K562 (cell line): Measurements from ENCODE around the gene N4BP3. TPM values are rescaled to one million over a fixed set of nuclear protein-coding genes. Genes with fewer than 3 reads are reported as not detected.

ENCODE experiments used
- CAMTA2 ChIP-seq: fragments of 250-450 bp; sonication (Bioruptor Pico); conservative IDR thresholded peaks from 2 replicates; pipeline ENCODE4 v1.5.1; 2022
- CBX3 ChIP-seq, 2 experiments: IDR thresholded peaks; 1 replicate in 1 of 2; 2 replicates in 1 of 2; pipeline ENCODE4 v1.6.1; 2012; ENCODE audit warnings: inconsistent platforms in 2 of 2, low read length in 2 of 2, borderline replicate concordance in 1 of 2, control low read depth in 1 of 2
- EZH2 ChIP-seq: IDR thresholded peaks from 2 replicates; pipeline ENCODE4 v1.6.1; 2012; ENCODE audit warnings: low read depth, mild to moderate bottlenecking, inconsistent platforms, low read length, borderline replicate concordance
- FUS ChIP-seq: fragments of 200-400 bp; formaldehyde crosslinking; optimal IDR thresholded peaks from 2 replicates; pipeline ENCODE3; 2017; ENCODE audit warnings: low read depth, low read length
- GATA2 ChIP-seq: sonication (generic); formaldehyde crosslinking; IDR thresholded peaks from 2 replicates; pipeline ENCODE4 v1.4.0; 2020; ENCODE audit warnings: mild to moderate bottlenecking, missing genetic modification reagents
- HMG20A ChIP-seq: fragments of 450-650 bp; formaldehyde crosslinking; conservative IDR thresholded peaks from 2 replicates; pipeline ENCODE4 v1.4.0; 2020; ENCODE audit warnings: mild to moderate bottlenecking, mixed read lengths
- HMG20B ChIP-seq: fragments of 250-450 bp; sonication (Bioruptor Pico); IDR thresholded peaks from 2 replicates; pipeline ENCODE4 v1.5.0; 2021; ENCODE audit warnings: mild to moderate bottlenecking
- HNRNPH1 ChIP-seq: fragments of 200-400 bp; formaldehyde crosslinking; optimal IDR thresholded peaks from 2 replicates; pipeline ENCODE3; 2017; ENCODE audit warnings: low read depth, mild to moderate bottlenecking, low read length, moderate library complexity
- MTF1 ChIP-seq: fragments of 250-450 bp; sonication (Bioruptor Pico); IDR thresholded peaks from 2 replicates; pipeline ENCODE4 v1.9.0; 2021; ENCODE audit warnings: moderate library complexity, mild to moderate bottlenecking, inconsistent platforms, borderline replicate concordance
- PTRF ChIP-seq: fragments of 450-650 bp; IDR thresholded peaks from 2 replicates; pipeline ENCODE4 v1.6.1; 2016; ENCODE audit warnings: mild to moderate bottlenecking, missing genetic modification characterization, missing compliant biosample characterization
- SAFB ChIP-seq: fragments of 200-400 bp; formaldehyde crosslinking; IDR thresholded peaks from 2 replicates; pipeline ENCODE4 v1.6.1; 2017; ENCODE audit warnings: low read depth, low read length, borderline replicate concordance
- SP2 ChIP-seq: IDR thresholded peaks from 2 replicates; pipeline ENCODE4 v1.6.1; 2011; ENCODE audit warnings: mild to moderate bottlenecking, low read depth, low read length, moderate library complexity; ENCODE audit not compliant: poor library complexity, severe bottlenecking; ENCODE audit errors: extremely low read depth
- TCFL5 ChIP-seq: fragments of 250-450 bp; sonication (Bioruptor Pico); conservative IDR thresholded peaks from 2 replicates; pipeline ENCODE4 v1.6.1; 2021; ENCODE audit warnings: mild to moderate bottlenecking, moderate library complexity, matching md5 sums
- polyA plus RNA-seq, 8 experiments: library from polyadenylated mRNA; depleted of rRNA in 4 of 8; stranded (reverse) in 5 of 8; unstranded in 3 of 8; fragments of >200 nt; fragmentation: Nextera tagmentation in 2 of 8; fragmentation: Illumina TruSeq in 1 of 8; extraction: Ambion mirVana in 2 of 8; extraction: Trizol in 1 of 8; gene quantifications; 2 replicates each; pipeline versions ENCODE4 v1.2.1 to v1.2.3, GENCODE V29; 2011 to 2014; ENCODE audit warnings: inconsistent platforms in 1 of 8, missing spikeins in 1 of 8
- total RNA-seq, 7 experiments: library from RNA; depleted of rRNA in 6 of 7; stranded (reverse); fragments of >200 nt in 6 of 7; fragmentation: Illumina TruSeq in 2 of 7; extraction: Trizol in 2 of 7; gene quantifications; 2 replicates each; pipeline versions ENCODE4 v1.2.1 to v1.2.3, GENCODE V29; 2011 to 2021; ENCODE audit warnings: low replicate concordance in 1 of 7
- TF ChIP-seq, protein P1 (sequence below): fragments of 450-650 bp; IDR thresholded peaks from 2 replicates; pipeline ENCODE4 v1.6.1; 2017; ENCODE audit warnings: mild to moderate bottlenecking, moderate library complexity
- TF ChIP-seq, protein P2 (sequence below): fragments of 450-650 bp; IDR thresholded peaks from 2 replicates; pipeline ENCODE4 v1.6.1; 2017; ENCODE audit warnings: antibody characterized with exemption, mild to moderate bottlenecking
- TF ChIP-seq, protein P3 (sequence below): sonication (generic); formaldehyde crosslinking; IDR thresholded peaks from 2 replicates; pipeline ENCODE4 v1.8.0; 2023; ENCODE audit warnings: mild to moderate bottlenecking, missing genetic modification reagents
- TF ChIP-seq, protein P4 (sequence below): sonication (generic); formaldehyde crosslinking; IDR thresholded peaks from 2 replicates; pipeline ENCODE4 v1.8.1; 2023; ENCODE audit warnings: mild to moderate bottlenecking, missing genetic modification reagents

Gene N4BP3
- total and polyA plus RNA-seq, 9 of the 15 experiments (the other 6 are each of a cell fraction or from before 2014, with no cell fraction given), result 0.06 to 7.0 (median 2.4) TPM

DNA sequence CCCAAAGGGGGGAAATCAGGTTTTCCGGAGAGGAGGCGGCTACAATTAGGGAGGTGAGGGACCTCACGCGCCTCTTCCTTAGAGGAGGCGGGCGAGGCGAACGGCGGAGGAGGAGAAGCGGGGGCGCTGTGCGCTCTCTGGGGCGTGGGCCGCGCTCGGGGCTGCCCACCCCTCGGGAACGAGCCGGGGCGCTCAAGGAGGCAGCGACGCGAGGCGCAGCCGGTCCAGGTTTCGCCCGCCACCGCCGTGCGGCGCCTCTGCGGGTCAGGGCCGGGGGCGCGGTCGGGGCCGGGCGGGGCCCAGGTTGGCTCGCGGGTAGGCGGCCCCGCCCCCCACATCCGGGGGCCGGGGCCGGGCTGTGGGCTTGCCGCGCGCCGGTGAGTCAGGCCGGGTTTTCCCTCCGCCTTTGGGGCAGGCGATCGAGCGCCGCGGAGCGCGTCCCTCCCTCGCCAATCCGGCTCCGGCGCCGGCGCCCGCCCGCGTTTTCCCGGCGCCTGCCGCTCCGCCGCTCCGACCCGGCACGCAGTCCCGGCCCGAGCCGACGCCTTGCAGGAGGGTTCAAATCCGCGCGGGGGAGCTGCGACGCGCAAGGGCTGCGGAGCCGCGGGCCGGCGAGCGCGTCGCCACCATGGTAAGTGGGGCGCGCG lies at the start of gene N4BP3 (continued):
- TF ChIP-seq, protein P1, sequence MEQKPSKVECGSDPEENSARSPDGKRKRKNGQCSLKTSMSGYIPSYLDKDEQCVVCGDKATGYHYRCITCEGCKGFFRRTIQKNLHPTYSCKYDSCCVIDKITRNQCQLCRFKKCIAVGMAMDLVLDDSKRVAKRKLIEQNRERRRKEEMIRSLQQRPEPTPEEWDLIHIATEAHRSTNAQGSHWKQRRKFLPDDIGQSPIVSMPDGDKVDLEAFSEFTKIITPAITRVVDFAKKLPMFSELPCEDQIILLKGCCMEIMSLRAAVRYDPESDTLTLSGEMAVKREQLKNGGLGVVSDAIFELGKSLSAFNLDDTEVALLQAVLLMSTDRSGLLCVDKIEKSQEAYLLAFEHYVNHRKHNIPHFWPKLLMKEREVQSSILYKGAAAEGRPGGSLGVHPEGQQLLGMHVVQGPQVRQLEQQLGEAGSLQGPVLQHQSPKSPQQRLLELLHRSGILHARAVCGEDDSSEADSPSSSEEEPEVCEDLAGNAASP, result no peak
- TF ChIP-seq TCFL5 (CRISPR knock-in tag), result no peak
- TF ChIP-seq PTRF, result no peak
- TF ChIP-seq HMG20A (CRISPR knock-in tag), result no peak
- TF ChIP-seq, protein P2, sequence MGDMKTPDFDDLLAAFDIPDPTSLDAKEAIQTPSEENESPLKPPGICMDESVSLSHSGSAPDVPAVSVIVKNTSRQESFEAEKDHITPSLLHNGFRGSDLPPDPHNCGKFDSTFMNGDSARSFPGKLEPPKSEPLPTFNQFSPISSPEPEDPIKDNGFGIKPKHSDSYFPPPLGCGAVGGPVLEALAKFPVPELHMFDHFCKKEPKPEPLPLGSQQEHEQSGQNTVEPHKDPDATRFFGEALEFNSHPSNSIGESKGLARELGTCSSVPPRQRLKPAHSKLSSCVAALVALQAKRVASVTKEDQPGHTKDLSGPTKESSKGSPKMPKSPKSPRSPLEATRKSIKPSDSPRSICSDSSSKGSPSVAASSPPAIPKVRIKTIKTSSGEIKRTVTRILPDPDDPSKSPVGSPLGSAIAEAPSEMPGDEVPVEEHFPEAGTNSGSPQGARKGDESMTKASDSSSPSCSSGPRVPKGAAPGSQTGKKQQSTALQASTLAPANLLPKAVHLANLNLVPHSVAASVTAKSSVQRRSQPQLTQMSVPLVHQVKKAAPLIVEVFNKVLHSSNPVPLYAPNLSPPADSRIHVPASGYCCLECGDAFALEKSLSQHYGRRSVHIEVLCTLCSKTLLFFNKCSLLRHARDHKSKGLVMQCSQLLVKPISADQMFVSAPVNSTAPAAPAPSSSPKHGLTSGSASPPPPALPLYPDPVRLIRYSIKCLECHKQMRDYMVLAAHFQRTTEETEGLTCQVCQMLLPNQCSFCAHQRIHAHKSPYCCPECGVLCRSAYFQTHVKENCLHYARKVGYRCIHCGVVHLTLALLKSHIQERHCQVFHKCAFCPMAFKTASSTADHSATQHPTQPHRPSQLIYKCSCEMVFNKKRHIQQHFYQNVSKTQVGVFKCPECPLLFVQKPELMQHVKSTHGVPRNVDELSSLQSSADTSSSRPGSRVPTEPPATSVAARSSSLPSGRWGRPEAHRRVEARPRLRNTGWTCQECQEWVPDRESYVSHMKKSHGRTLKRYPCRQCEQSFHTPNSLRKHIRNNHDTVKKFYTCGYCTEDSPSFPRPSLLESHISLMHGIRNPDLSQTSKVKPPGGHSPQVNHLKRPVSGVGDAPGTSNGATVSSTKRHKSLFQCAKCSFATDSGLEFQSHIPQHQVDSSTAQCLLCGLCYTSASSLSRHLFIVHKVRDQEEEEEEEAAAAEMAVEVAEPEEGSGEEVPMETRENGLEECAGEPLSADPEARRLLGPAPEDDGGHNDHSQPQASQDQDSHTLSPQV, result peak; percentile 62; the same call in 1 of the 2 replicates
- no peak for TF ChIP-seq SAFB
- TF ChIP-seq HNRNPH1, result no peak
- TF ChIP-seq EZH2, result no peak
- TF ChIP-seq GATA2, result no peak
- TF ChIP-seq SP2, result no peak
- no peak for TF ChIP-seq CBX3 (IDR thresholded peaks at IDR 0.05; ENCODE audit: borderline replicate concordance in 1 of 2, low read length in 2 of 2)
- TF ChIP-seq CAMTA2 (CRISPR knock-in tag), result no peak
- TF ChIP-seq, protein P3, sequence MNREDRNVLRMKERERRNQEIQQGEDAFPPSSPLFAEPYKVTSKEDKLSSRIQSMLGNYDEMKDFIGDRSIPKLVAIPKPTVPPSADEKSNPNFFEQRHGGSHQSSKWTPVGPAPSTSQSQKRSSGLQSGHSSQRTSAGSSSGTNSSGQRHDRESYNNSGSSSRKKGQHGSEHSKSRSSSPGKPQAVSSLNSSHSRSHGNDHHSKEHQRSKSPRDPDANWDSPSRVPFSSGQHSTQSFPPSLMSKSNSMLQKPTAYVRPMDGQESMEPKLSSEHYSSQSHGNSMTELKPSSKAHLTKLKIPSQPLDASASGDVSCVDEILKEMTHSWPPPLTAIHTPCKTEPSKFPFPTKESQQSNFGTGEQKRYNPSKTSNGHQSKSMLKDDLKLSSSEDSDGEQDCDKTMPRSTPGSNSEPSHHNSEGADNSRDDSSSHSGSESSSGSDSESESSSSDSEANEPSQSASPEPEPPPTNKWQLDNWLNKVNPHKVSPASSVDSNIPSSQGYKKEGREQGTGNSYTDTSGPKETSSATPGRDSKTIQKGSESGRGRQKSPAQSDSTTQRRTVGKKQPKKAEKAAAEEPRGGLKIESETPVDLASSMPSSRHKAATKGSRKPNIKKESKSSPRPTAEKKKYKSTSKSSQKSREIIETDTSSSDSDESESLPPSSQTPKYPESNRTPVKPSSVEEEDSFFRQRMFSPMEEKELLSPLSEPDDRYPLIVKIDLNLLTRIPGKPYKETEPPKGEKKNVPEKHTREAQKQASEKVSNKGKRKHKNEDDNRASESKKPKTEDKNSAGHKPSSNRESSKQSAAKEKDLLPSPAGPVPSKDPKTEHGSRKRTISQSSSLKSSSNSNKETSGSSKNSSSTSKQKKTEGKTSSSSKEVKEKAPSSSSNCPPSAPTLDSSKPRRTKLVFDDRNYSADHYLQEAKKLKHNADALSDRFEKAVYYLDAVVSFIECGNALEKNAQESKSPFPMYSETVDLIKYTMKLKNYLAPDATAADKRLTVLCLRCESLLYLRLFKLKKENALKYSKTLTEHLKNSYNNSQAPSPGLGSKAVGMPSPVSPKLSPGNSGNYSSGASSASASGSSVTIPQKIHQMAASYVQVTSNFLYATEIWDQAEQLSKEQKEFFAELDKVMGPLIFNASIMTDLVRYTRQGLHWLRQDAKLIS (CRISPR knock-in tag), result no peak
- TF ChIP-seq FUS, result peak; percentile 22
- TF ChIP-seq HMG20B (CRISPR knock-in tag), result no peak
- TF ChIP-seq MTF1 (CRISPR knock-in tag), result no peak
- TF ChIP-seq, protein P4, sequence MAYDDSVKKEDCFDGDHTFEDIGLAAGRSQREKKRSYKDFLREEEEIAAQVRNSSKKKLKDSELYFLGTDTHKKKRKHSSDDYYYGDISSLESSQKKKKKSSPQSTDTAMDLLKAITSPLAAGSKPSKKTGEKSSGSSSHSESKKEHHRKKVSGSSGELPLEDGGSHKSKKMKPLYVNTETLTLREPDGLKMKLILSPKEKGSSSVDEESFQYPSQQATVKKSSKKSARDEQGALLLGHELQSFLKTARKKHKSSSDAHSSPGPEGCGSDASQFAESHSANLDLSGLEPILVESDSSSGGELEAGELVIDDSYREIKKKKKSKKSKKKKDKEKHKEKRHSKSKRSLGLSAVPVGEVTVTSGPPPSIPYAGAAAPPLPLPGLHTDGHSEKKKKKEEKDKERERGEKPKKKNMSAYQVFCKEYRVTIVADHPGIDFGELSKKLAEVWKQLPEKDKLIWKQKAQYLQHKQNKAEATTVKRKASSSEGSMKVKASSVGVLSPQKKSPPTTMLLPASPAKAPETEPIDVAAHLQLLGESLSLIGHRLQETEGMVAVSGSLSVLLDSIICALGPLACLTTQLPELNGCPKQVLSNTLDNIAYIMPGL (CRISPR knock-in tag), result 0 out of 2 replicates have a peak, but pooled peaks have one; percentile 53
